Measurements from ENCODE around the gene ZNF536. TPM values are rescaled to one million over a fixed set of nuclear protein-coding genes. Genes with fewer than 3 reads are reported as not detected.

Gene ZNF536
- polyA plus RNA-seq, 1 of the 3 experiments (the other 2 are of a cell fraction): 0.41 TPM

DNA sequence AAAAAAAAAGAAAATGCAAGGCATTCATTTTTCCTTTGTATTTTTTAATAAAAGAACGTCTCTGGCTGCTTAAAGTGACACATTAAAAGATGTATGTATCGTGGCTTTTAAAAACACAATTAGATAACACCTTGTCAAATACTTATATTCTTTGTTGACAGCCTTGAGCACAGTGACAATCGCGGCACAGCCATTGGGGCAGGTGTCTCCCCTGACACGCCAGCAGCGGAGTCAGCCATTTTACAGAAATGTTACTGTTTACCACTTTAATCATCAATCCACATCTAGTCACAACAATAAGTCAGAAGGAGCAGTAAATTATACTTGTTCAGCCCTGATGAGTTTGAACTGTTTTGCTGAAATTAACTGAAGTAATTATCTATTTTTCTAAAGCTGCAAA lies 224.1 kb downstream of the ZNF536 start:
- TF ChIP-seq EZH2phosphoT487 (IDR thresholded peaks at IDR 0.05; ENCODE audit: borderline replicate concordance, low read depth) (no peak), FOSL2 (IDR thresholded peaks at IDR 0.05; ENCODE audit: borderline replicate concordance, low read depth) (no peak), ELF1 (IDR thresholded peaks at IDR 0.05) (no peak), NFIC (IDR thresholded peaks at IDR 0.05; ENCODE audit: borderline replicate concordance) (no peak), TEAD4 (IDR thresholded peaks at IDR 0.05; ENCODE audit: borderline replicate concordance, insufficient read depth) (no peak), FOXJ3 (CRISPR knock-in tag; IDR thresholded peaks at IDR 0.05) (no peak), SIN3A (IDR thresholded peaks at IDR 0.05; ENCODE audit: borderline replicate concordance, low read depth, low read length) (no peak), SMC3 (IDR thresholded peaks at IDR 0.05; ENCODE audit: low read depth, low read length) (no peak), FOXM1 (IDR thresholded peaks at IDR 0.05; ENCODE audit: low read depth) (no peak), TAF1 (IDR thresholded peaks at IDR 0.05; ENCODE audit: borderline replicate concordance, low read depth, low read length) (no peak), EP300 (IDR thresholded peaks at IDR 0.05; ENCODE audit: borderline replicate concordance in 1 of 2, low read depth in 1 of 2, low read length in 1 of 2) (no peak), CHD2 (IDR thresholded peaks at IDR 0.05; ENCODE audit: low read length, partially characterized antibody) (no peak), TCF12 (IDR thresholded peaks at IDR 0.05) (no peak), RAD21 (IDR thresholded peaks at IDR 0.05; ENCODE audit: low read length) (no peak), RFX5 (IDR thresholded peaks at IDR 0.05; ENCODE audit: low read length) (no peak)
- TF ChIP-seq, protein P1, sequence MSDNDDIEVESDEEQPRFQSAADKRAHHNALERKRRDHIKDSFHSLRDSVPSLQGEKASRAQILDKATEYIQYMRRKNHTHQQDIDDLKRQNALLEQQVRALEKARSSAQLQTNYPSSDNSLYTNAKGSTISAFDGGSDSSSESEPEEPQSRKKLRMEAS (IDR thresholded peaks at IDR 0.05; ENCODE audit: low read depth): no peak
- TF ChIP-seq, protein P2, sequence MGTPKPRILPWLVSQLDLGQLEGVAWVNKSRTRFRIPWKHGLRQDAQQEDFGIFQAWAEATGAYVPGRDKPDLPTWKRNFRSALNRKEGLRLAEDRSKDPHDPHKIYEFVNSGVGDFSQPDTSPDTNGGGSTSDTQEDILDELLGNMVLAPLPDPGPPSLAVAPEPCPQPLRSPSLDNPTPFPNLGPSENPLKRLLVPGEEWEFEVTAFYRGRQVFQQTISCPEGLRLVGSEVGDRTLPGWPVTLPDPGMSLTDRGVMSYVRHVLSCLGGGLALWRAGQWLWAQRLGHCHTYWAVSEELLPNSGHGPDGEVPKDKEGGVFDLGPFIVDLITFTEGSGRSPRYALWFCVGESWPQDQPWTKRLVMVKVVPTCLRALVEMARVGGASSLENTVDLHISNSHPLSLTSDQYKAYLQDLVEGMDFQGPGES (IDR thresholded peaks at IDR 0.05; ENCODE audit: low read depth, low read length): no peak
- TF ChIP-seq, protein P3, sequence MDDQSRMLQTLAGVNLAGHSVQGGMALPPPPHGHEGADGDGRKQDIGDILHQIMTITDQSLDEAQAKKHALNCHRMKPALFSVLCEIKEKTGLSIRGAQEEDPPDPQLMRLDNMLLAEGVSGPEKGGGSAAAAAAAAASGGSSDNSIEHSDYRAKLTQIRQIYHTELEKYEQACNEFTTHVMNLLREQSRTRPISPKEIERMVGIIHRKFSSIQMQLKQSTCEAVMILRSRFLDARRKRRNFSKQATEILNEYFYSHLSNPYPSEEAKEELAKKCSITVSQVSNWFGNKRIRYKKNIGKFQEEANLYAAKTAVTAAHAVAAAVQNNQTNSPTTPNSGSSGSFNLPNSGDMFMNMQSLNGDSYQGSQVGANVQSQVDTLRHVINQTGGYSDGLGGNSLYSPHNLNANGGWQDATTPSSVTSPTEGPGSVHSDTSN (IDR thresholded peaks at IDR 0.05): no peak
- TF ChIP-seq, protein P4, sequence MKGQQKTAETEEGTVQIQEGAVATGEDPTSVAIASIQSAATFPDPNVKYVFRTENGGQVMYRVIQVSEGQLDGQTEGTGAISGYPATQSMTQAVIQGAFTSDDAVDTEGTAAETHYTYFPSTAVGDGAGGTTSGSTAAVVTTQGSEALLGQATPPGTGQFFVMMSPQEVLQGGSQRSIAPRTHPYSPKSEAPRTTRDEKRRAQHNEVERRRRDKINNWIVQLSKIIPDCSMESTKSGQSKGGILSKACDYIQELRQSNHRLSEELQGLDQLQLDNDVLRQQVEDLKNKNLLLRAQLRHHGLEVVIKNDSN (IDR thresholded peaks at IDR 0.05; ENCODE audit: borderline replicate concordance, low read depth): no peak
- TF ChIP-seq, protein P5, sequence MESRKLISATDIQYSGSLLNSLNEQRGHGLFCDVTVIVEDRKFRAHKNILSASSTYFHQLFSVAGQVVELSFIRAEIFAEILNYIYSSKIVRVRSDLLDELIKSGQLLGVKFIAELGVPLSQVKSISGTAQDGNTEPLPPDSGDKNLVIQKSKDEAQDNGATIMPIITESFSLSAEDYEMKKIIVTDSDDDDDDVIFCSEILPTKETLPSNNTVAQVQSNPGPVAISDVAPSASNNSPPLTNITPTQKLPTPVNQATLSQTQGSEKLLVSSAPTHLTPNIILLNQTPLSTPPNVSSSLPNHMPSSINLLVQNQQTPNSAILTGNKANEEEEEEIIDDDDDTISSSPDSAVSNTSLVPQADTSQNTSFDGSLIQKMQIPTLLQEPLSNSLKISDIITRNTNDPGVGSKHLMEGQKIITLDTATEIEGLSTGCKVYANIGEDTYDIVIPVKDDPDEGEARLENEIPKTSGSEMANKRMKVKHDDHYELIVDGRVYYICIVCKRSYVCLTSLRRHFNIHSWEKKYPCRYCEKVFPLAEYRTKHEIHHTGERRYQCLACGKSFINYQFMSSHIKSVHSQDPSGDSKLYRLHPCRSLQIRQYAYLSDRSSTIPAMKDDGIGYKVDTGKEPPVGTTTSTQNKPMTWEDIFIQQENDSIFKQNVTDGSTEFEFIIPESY (IDR thresholded peaks at IDR 0.05; ENCODE audit: borderline replicate concordance, low read depth): no peak
- DNase-seq: no peak
- Histone ChIP-seq H3K27ac (ENCODE audit: low read depth in 2 of 2, low read length in 1 of 2) (no peak overlapping the region), H3K9ac (no peak overlapping the region), H3K4me1 (ENCODE audit: control insufficient read depth in 1 of 2, insufficient read depth in 2 of 2, low read depth in 1 of 2, low read length in 1 of 2) (no peaks in the 10 kb centered on the region), H3K27me3 (ENCODE audit: insufficient read depth) (no peaks in the 10 kb centered on the region), H3K9me2 (no peaks in the 10 kb centered on the region), H3K4me2 (no peak overlapping the region), H3F3A (replicated peaks; ENCODE audit: insufficient read depth) (no peaks in the 10 kb centered on the region), H4K20me1 (ENCODE audit: insufficient read depth) (no peaks in the 10 kb centered on the region), H2AFZ (ENCODE audit: low read depth) (no peak overlapping the region), H3K79me2 (ENCODE audit: insufficient read depth) (no peaks in the 10 kb centered on the region), H3K36me3 (replicated peaks in 1 of 2; ENCODE audit: control insufficient read depth in 1 of 2, insufficient read depth in 2 of 2, low read length in 1 of 2) (no peaks in the 10 kb centered on the region), H3K4me3 (ENCODE audit: low read depth in 2 of 2, low read length in 1 of 2) (no peak overlapping the region), H3K9me3 (no peaks in the 10 kb centered on the region)
- 53% methylated on average over 6 of the region's 6 CpGs for WGBS (ENCODE audit: low lambda C conversion rate)
- CTCF ChIA-PET: no interaction called here
- POLR2A ChIA-PET: no interaction called here
